ENCODE measurements around the gene MANEA. TPM values are rescaled to one million over a fixed set of nuclear protein-coding genes. Genes with fewer than 3 reads are reported as not detected.

Gene MANEA
- total and polyA plus RNA-seq, 2 of the 13 experiments (the other 11 are each of a cell fraction or from before 2014, with no cell fraction given), result 10.0 to 10.9 TPM

GRCh38 chr6:95577304-95578105 is at the start of gene MANEA (continued):
- peak; percentile 39; the same call in 1 of the 2 replicates for TF ChIP-seq HMGXB3 (CRISPR knock-in tag; IDR thresholded peaks at IDR 0.05; ENCODE audit: borderline replicate concordance)
- TF ChIP-seq GMEB1 (CRISPR knock-in tag; IDR thresholded peaks at IDR 0.05; ENCODE audit: borderline replicate concordance), result peak; percentile 69
- no peak for TF ChIP-seq KLF9 (CRISPR knock-in tag; IDR thresholded peaks at IDR 0.05; ENCODE audit: low read depth)
- no peak for TF ChIP-seq SMC3 (IDR thresholded peaks at IDR 0.05; ENCODE audit: low read length)
- 0 out of 2 replicates have a peak, but pooled peaks have one; percentile 44 for TF ChIP-seq TARDBP (CRISPR knock-in tag; IDR thresholded peaks at IDR 0.05)
- TF ChIP-seq RFX3 (CRISPR knock-in tag; IDR thresholded peaks at IDR 0.05), result no peak
- no peak for TF ChIP-seq ZNF629 (CRISPR knock-in tag; conservative IDR thresholded peaks at IDR 0.05)
- TF ChIP-seq ZNF362 (CRISPR knock-in tag; IDR thresholded peaks at IDR 0.05; ENCODE audit: borderline replicate concordance), result no peak
- TF ChIP-seq SPEN (CRISPR knock-in tag; IDR thresholded peaks at IDR 0.05; ENCODE audit: low read depth), result peak; percentile 7; the same call in 1 of the 2 replicates
- TF ChIP-seq ZNF574 (CRISPR knock-in tag; IDR thresholded peaks at IDR 0.05), result peak; percentile 55
- TF ChIP-seq SIN3B (IDR thresholded peaks at IDR 0.05; ENCODE audit: low read length), result no peak
- TF ChIP-seq RELA (CRISPR knock-in tag; IDR thresholded peaks at IDR 0.05), result no peak
- no peak for TF ChIP-seq USF2 (IDR thresholded peaks at IDR 0.05; ENCODE audit: low read depth, low read length)
- TF ChIP-seq USF2 (CRISPR knock-in tag; IDR thresholded peaks at IDR 0.05; ENCODE audit: borderline replicate concordance), result no peak
- peak; percentile 67; the same call in 1 of the 2 replicates for TF ChIP-seq ZNF740 (CRISPR knock-in tag; IDR thresholded peaks at IDR 0.05)

Data from HepG2 (cell line).